Neural progenitor cell (in vitro differentiated cells): ENCODE data around the gene CHORDC1.

Experiments used
- EZH2 ChIP-seq: fragments of 200-600 bp; sonication (generic); IDR thresholded peaks from 2 replicates; pipeline ENCODE4 v1.6.1; 2017; ENCODE audit warnings: antibody characterized with exemption, mild to moderate bottlenecking, moderate library complexity
- TF ChIP-seq, protein P1 (sequence below): fragments of 200-600 bp; sonication (generic); IDR thresholded peaks from 2 replicates; pipeline ENCODE4 v1.5.1; 2017; ENCODE audit warnings: antibody characterized with exemption, mild to moderate bottlenecking

DNA sequence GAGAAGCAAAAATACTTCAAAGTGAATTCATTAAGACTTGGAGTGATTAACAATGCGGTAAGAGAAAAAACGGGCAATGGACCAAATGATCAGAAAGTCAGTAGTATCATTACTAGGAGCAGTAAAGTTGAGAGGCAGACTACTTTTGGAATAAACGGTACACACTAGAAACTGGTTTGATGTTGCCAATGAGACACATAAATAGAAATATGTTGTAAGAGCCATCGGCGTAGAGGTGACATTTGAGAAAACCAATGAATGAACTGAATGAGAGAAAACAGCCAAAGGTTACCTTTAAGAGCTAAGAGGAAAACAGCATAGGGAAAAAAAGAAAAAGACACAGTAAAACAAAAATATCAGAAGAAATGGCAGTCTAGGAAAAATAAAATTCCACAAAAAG, 6.2 kb downstream of the CHORDC1 start:
- TF ChIP-seq EZH2: no peak
- TF ChIP-seq, protein P1, sequence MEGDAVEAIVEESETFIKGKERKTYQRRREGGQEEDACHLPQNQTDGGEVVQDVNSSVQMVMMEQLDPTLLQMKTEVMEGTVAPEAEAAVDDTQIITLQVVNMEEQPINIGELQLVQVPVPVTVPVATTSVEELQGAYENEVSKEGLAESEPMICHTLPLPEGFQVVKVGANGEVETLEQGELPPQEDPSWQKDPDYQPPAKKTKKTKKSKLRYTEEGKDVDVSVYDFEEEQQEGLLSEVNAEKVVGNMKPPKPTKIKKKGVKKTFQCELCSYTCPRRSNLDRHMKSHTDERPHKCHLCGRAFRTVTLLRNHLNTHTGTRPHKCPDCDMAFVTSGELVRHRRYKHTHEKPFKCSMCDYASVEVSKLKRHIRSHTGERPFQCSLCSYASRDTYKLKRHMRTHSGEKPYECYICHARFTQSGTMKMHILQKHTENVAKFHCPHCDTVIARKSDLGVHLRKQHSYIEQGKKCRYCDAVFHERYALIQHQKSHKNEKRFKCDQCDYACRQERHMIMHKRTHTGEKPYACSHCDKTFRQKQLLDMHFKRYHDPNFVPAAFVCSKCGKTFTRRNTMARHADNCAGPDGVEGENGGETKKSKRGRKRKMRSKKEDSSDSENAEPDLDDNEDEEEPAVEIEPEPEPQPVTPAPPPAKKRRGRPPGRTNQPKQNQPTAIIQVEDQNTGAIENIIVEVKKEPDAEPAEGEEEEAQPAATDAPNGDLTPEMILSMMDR: no peak
